Hindlimb muscle (tissue), 1 donor: ENCODE results near the gene FOXO6. TPM values are rescaled to one million over a fixed set of nuclear protein-coding genes. Genes with fewer than 3 reads are reported as not detected.

ENCODE experiments used
- DNase-seq: peaks from one replicate; pipeline ENCODE4 v3.0.0-alpha.2; 2013
- polyA plus RNA-seq: library from polyadenylated mRNA; unstranded; fragments of 120-200 nt; gene quantifications from one replicate; pipeline ENCODE4 v1.2.1, GENCODE V29; 2013; ENCODE audit not compliant: insufficient read length

Gene FOXO6
- polyA plus RNA-seq, 1 donor = 15.0 TPM

- no peak for DNase-seq
Observed at GRCh38 chr1:41368366-41368765, 7.1 kb downstream of the FOXO6 start.

GRCh38 chr1:41368801-41369200 lies 7.6 kb downstream of the FOXO6 start:
- no peak for DNase-seq

DNA sequence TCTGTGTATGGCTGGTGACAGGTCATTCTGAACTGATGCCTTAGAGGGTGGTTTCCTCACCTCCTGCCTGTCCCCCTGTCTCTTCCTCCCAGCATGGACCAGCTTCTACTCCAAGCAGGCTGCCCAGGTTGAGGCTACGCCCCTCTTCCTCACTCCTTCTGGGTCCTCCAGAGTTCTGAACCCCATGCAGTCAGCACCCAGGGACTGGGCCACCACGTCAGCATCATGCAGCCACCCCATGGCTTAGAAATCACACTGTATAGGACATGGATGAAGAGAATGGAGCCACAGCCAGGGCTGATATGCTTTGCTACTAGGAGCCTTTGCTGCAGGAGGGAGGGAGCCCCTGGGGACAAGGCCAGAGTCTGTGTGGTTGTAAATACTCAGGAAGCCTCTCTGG lies 8.3 kb downstream of the FOXO6 start:
- DNase-seq = no peak

GRCh38 chr1:41370225-41370624 lies 9.0 kb downstream of the FOXO6 start:
- DNase-seq = no peak

DNA sequence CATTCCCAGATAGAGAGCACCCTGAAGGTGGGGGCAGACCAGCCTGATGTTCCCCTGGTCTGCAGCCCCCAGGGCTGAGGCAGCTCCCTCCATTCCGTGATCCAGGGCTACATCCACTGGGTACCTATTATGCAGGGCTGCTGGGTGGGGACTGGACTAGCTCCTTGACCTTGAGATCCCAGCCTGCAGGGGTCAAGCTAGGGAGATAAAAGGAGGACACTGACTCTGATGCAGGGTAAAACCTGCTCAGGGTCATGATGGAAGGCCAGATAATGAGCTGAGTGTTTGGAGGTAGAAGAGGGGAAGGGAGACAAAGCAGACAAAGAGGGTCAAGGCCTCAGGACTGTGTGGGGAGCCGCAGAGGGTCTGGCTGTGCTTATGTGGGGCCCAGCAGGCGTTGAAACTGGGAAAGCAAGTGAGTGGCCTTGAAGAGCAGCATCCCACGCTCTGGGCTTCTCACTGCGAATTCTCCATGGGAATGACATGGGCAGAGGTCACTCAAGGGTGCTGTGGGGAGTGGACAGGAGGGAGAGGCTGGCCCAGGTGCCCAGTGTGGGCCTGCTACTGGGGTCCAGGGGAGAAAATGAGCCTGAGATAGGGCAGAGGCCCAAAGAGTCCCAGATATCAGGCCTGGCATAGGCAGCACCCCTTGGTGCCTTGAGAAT lies 9.7 kb downstream of the FOXO6 start:
- DNase-seq = no peak

- DNase-seq = peak; percentile 69
Observed at GRCh38 chr1:41371630-41372599, 10.7 kb downstream of the FOXO6 start.

DNA sequence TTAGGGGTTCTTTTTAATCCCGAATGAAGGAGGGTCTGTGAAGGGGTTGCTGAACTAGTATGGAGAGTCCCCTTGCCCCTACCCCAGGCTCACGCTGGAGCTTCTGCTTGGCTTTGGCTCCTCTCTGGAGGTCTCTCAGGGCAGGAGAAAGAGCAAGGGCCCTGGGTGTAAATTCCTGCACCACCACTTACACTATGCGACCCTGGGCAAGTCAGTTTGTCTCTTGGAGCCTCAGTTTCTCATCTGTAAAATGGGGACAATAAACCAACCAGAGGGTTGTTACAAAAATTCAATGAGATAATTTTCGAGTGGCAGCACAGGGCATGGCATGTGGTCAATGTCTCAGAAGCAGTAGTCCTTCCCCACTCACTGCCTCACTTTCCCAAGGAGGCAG lies 11.4 kb downstream of the FOXO6 start:
- DNase-seq = no peak

DNA sequence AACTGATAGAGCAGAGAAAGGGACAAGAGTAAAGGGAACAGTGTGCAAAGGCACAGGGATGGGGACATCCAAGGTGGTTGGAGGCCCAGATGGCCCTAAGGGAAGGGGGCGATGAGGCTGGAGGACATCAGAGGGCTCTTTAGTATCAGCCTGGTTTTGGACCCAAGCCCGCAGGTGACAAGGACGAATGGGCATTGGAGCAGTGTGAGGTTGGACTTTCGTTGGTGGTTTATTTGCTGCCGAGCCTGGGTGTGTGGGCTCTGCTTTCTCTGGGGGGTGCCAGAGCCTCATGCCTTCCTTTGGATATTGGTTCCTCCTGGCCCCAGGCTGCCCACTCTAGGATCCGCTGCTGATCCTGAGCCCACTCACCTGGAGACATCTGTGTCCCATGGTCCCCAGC lies 12.1 kb downstream of the FOXO6 start:
- no peak for DNase-seq

DNA sequence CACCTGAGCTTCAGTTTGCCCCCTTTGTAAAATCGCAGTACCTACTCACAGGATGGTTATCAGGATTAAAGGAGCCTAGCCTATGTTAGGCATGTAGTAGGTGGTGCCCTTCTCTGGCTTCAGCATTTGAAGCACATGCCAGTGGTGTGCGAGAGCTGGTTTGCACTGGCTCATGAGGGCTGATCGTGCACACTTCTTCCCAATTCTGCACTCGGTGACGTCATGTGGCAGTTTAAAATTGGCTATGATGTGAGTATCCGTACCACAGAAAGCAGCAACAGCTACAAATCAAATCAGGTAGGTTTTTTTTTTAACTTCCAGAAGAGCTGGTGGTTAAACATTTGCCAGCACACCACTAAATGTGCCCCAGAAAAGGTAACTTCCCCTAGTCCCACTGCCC lies 13.5 kb downstream of the FOXO6 start:
- no peak for DNase-seq

- no peak for DNase-seq
Observed at GRCh38 chr1:41377397-41377796, 16.2 kb downstream of the FOXO6 start.

DNA sequence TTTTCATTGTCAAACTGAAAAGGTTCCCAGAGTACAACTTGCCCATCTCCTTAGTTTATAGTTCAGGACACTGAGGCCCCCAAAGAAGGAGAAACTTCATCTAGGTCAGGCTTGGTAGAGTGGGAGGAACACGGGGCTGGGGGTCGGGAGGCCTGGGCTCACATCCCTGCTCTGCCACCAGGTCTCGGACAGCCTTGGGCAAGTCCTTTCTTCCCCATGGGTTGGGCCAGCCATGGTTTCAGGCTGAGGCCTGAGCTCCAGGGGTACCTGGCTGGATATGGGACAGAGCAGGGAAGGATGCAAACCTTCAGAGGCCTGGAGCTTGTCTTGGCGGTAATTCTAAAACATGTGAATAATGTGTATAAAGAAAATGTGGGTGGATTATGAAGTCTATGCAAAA lies 17.0 kb downstream of the FOXO6 start:
- DNase-seq = no peak

DNA sequence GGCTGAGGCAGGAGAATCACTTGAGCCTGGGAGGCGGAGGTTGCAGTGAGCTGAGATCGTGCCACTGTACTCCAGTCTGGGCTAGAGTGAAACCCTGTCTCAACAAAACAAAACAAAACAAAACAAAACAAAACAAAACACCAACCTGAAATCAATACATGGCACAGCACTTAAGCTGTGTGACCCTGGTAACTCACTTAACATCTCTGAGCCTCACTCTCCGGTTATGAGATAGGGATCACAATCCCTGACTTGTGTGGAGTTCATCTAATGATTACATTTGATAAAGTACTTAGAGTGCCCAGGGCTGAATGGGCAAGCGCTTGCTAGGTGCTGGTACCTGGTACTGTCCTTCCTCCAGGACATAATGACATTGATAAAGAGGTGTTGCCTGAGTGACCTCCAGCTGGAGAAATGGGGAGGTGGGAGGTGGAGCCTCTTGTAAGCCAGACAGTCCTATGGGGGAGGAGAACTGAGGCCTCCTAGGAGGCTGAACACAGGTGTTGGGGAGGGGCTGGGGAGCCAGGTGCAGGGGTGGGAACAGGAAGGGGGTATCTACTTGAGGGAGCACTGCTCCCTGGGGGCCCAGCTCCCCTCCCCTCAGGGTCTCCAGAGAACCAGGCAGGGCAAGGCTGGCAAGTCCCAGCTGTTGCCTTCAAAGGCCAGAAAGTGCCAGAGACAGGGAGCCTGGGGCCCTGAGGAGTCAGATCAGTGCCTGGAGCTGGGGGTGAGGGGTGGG lies 17.9 kb downstream of the FOXO6 start:
- no peak for DNase-seq

DNA sequence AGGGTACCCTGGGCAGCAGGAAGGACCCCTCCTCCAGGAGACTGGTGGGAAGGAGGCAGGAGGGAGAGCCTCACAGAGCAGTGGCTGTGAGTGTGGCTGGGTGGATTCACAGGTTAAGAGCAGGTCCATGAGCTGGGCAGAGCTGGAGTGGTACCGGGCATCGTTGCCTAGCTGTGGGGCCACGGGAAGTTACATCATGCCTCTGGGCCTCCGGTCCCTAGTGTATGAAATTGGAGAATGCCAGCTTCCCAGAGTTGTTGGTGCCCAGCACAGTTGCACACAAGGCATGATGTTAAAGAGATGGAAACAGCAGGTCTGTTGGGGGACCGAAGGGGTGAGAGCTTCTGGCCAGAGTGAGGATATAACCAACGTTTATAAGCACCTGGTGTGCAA lies 18.5 kb downstream of the FOXO6 start:
- no peak for DNase-seq

DNA sequence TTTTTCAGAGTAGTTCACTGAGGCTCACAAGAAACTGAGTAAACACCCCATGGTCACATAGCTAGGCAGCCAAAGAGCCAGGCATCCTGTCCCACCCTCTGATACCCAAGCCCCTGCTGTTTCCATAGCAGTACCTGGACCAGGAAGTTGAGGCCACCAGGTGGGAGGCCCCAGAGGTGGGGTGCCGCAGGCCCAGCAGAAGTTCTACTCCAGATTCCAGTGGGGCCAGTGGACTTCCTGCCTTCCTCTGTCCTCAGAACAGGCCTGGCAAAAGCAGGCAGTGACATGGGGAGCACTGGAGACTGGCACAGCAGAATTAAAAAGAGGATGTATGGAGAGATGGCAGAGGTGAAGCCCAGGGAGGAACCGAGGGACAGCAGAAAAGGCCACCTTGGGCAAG lies 19.0 kb downstream of the FOXO6 start:
- no peak for DNase-seq

DNA sequence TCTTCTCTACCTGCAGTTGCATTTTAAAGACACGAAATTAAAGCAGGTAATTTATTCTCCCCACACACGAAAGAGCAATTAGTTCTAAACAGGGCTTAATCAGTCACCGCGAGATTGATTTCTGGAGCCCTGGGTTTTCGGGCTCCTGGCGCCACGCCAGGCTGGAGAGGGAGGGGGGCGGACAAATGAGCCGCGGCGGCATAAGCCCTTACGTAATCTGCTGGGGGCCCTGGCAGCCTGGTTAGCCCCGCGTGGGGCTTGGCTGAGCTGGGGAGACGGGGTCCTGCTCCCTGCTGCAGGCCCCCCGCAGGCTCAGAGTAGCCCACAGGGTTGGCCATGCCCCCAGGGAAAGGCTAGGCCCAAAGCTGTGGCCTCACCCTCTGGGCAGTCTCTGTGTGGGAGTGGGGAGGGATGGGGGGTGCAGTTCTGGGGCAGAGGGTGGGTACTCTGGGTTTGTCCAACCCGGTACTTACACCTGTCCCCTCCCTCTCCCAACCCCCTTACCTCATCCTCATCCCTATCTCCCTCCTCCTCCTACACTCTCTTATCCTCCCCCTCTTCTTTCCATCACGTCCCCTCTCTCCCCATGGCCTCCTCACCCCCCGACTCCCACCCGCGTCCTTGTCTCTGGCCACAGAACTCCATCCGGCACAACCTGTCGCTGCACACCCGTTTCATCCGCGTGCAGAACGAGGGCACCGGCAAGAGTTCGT lies 19.9 kb downstream of the FOXO6 start:
- DNase-seq = no peak

DNA sequence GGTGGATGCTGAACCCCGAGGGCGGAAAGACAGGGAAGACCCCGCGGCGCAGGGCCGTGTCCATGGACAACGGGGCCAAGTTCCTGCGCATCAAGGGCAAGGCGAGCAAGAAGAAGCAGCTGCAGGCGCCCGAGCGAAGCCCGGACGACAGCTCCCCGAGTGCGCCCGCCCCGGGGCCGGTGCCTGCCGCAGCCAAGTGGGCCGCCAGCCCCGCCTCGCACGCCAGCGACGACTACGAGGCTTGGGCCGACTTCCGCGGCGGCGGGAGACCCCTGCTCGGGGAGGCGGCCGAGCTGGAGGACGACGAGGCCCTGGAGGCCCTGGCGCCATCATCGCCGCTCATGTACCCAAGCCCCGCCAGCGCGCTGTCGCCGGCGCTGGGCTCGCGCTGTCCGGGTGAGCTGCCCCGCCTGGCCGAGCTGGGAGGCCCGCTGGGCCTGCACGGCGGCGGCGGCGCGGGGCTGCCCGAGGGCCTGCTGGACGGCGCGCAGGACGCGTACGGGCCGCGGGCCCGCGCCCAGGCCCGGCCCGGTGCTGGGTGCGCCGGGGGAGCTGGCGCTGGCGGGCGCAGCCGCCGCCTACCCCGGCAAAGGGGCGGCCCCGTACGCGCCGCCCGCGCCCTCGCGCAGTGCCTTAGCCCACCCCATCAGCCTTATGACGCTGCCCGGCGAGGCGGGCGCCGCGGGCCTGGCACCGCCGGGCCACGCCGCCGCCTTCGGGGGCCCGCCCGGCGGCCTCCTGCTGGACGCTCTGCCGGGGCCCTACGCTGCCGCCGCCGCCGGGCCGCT lies 20.7 kb downstream of the FOXO6 start:
- peak; percentile 70 for DNase-seq

DNA sequence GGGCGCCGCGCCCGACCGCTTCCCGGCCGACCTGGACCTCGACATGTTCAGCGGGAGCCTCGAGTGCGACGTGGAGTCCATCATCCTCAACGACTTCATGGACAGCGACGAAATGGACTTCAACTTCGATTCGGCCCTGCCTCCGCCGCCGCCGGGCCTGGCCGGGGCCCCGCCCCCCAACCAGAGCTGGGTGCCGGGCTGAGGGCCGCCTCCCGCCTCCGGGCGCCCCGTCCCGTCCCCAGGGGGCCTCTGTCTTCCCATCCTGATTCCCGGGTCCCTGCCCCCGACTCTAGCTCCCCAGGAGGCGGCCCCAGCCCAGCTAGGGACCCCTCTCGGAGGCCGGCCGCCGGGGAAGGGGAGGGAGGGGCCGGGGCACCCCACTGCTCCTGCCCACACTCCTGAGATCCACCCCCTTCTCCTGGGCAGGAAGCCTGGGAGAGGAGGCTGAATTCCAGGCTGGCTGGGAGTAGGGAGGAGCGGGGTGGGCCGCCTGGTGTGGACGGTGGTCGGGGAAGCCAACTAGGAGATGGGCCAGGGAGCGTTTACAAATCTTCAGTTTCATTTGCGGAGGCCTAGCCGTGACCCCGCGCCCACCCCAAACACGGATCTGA lies 21.4 kb downstream of the FOXO6 start:
- DNase-seq = peak; percentile 81

DNA sequence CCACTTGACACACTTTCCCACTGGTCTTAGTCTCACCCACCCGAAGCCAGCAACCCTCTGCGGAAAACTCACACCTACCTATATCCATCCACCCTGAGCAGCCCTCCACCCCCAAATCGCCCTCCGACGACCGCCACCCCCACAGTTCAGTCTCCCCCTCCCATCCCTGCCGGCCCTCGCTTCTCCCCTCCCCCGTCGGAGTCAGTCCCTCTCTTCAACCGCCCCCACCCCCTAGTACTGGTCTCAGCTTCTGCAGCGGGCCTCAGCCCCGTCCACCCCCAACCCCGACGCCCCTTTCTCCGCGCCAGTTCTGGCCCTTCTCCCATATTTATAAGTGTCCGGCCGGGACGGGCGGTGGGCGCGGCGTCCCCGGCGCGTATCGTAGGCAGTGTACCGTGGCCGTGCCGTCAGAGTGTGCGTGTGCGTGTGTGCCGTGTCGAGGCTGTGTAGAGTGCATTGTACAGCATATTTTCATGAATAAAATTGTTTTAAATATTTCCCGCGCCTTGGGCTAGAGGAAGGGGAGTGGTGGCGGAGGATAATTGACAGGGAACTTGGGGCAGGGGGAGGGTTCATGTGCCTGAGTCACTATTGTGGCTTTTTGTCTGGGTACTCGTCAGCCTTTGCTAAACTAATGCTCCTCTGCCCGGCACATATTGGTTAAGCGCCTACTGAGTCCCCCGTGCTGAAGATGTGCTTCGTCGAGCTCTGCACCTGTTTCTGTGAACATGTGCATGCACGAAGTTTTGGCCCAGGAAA lies 22.0 kb downstream of the FOXO6 start:
- DNase-seq = no peak

- no peak for DNase-seq
Observed at GRCh38 chr1:41384579-41384978, 23.3 kb downstream of the FOXO6 start.

GRCh38 chr1:41385398-41386195 lies 24.4 kb downstream of the FOXO6 start:
- DNase-seq = no peak
